Activated T-cell treated with anti-CD3 and anti-CD28 coated beads, Interleukin-2, amount 50 U/mL, for 24 hours (primary cell): ENCODE measurements around the gene PRSS23.
"Not testable (repeated sequence)": the region's sequence is repeated elsewhere in the genome, so short reads cannot be mapped to it uniquely, and the experiment has no call there.

Experiments used
- DNase-seq: peaks from one replicate; pipeline ENCODE4 v3.0.0-alpha.2; 2020
- H3K27ac Mint-ChIP-seq: 2 replicates; pipeline ENCODE4 v1.8.0; 2020; ENCODE audit warnings: mild to moderate bottlenecking, mixed read lengths
- H3K27me3 Mint-ChIP-seq: 2 replicates; pipeline ENCODE4 v1.8.0; 2020; ENCODE audit warnings: mixed read lengths
- H3K36me3 Mint-ChIP-seq: 2 replicates; pipeline ENCODE4 v1.8.0; 2020; ENCODE audit warnings: low read depth, mixed read lengths
- H3K4me1 Mint-ChIP-seq: 2 replicates; pipeline ENCODE4 v1.8.0; 2020; ENCODE audit warnings: low read depth, mixed read lengths
- H3K4me3 Mint-ChIP-seq: 2 replicates; pipeline ENCODE4 v1.8.0; 2020; ENCODE audit warnings: mild to moderate bottlenecking, moderate library complexity, mixed read lengths
- H3K9me3 Mint-ChIP-seq: 2 replicates; pipeline ENCODE4 v1.8.0; 2020; ENCODE audit warnings: mixed read lengths

Gene PRSS23

GRCh38 chr11:86815726-86816125, 15.4 kb downstream of the PRSS23 start:
- no peak overlapping the region for H3K4me3 Mint-ChIP-seq
- no peak overlapping the region for H3K27ac Mint-ChIP-seq
- H3K9me3 Mint-ChIP-seq: no peaks in the 10 kb centered on the region
- peaks cover 49% of the 10 kb centered on the region for H3K27me3 Mint-ChIP-seq
- no peaks in the 10 kb centered on the region for H3K36me3 Mint-ChIP-seq
- peaks cover 6% of the 10 kb centered on the region for H3K4me1 Mint-ChIP-seq
- no peak for DNase-seq

GRCh38 chr11:86816251-86816726, 15.9 kb downstream of the PRSS23 start:
- Mint-ChIP-seq H3K4me1 (peaks cover 6% of the 10 kb centered on the region), H3K4me3 (no peak overlapping the region), H3K36me3 (no peaks in the 10 kb centered on the region), H3K9me3 (no peaks in the 10 kb centered on the region), H3K27ac (no peak overlapping the region), H3K27me3 (peaks cover 45% of the 10 kb centered on the region)
- DNase-seq: no peak

- no peaks in the 10 kb centered on the region for H3K36me3 Mint-ChIP-seq
- no peaks in the 10 kb centered on the region for H3K9me3 Mint-ChIP-seq
- peaks cover 33% of the 10 kb centered on the region for H3K27me3 Mint-ChIP-seq
- no peak overlapping the region for H3K27ac Mint-ChIP-seq
- no peak overlapping the region for H3K4me3 Mint-ChIP-seq
- H3K4me1 Mint-ChIP-seq: peaks cover 6% of the 10 kb centered on the region
- DNase-seq: no peak
These were observed 18.3 kb downstream of the PRSS23 start for GRCh38 chr11:86818462-86819192.

- H3K4me3 Mint-ChIP-seq, H3K27me3 Mint-ChIP-seq, H3K4me1 Mint-ChIP-seq, H3K9me3 Mint-ChIP-seq, H3K36me3 Mint-ChIP-seq, DNase-seq, H3K27ac Mint-ChIP-seq: not testable (repeated sequence)
These were observed 23.8 kb downstream of the PRSS23 start for GRCh38 chr11:86824139-86824538.

GRCh38 chr11:86834376-86834775, 34.0 kb downstream of the PRSS23 start:
- not testable (repeated sequence) for H3K4me1 Mint-ChIP-seq, DNase-seq, H3K36me3 Mint-ChIP-seq, H3K27ac Mint-ChIP-seq, H3K9me3 Mint-ChIP-seq, H3K4me3 Mint-ChIP-seq
- peaks cover 52% of the 10 kb centered on the region for H3K27me3 Mint-ChIP-seq

- H3K9me3 Mint-ChIP-seq, H3K27ac Mint-ChIP-seq, H3K4me3 Mint-ChIP-seq: not testable (repeated sequence)
These were observed 44.6 kb downstream of the PRSS23 start for GRCh38 chr11:86844762-86845508.

GRCh38 chr11:86848132-86848531, 47.8 kb downstream of the PRSS23 start:
- Mint-ChIP-seq H3K27ac (no peak overlapping the region), H3K9me3 (no peaks in the 10 kb centered on the region), H3K27me3 (peaks cover 4% of the 10 kb centered on the region), H3K4me1 (no peaks in the 10 kb centered on the region), H3K36me3 (no peaks in the 10 kb centered on the region), H3K4me3 (no peak overlapping the region)
- no peak for DNase-seq

More at GRCh38 chr11:86844762-86845508, 44.6 kb downstream of the PRSS23 start:
- peaks cover 20% of the 10 kb centered on the region for H3K27me3 Mint-ChIP-seq
- H3K4me1 Mint-ChIP-seq, DNase-seq, H3K36me3 Mint-ChIP-seq: not testable (repeated sequence)

- no peak for DNase-seq
- Mint-ChIP-seq H3K27ac (no peak overlapping the region), H3K36me3 (no peaks in the 10 kb centered on the region)
These were observed 49.3 kb downstream of the PRSS23 start for GRCh38 chr11:86849679-86850078.

More at GRCh38 chr11:86849679-86850078, 49.3 kb downstream of the PRSS23 start:
- Mint-ChIP-seq H3K4me1 (no peaks in the 10 kb centered on the region), H3K4me3 (no peak overlapping the region), H3K9me3 (no peaks in the 10 kb centered on the region), H3K27me3 (no peaks in the 10 kb centered on the region)
